Measurements from ENCODE around the gene PC. TPM values are rescaled to one million over a fixed set of nuclear protein-coding genes. Genes with fewer than 3 reads are reported as not detected.

PC gene
- polyA plus RNA-seq, 4 donors, result 15.3 to 56.0 (median 38.6) TPM

- DNase-seq (ENCODE audit: low read depth in 4 of 4, low spot score in 3 of 4), result no peak
These were observed 69.9 kb downstream of the PC start for GRCh38 chr11:66888282-66888681.

GRCh38 chr11:66887526-66887925 lies 70.7 kb downstream of the PC start:
- no peak for DNase-seq (ENCODE audit: low read depth in 4 of 4, low spot score in 3 of 4)

GRCh38 chr11:66886671-66887221 lies 71.4 kb downstream of the PC start:
- no peak for DNase-seq (ENCODE audit: low read depth in 4 of 4, low spot score in 3 of 4)

GRCh38 chr11:66885950-66886440 lies 72.2 kb downstream of the PC start:
- no peak for DNase-seq (ENCODE audit: low read depth in 4 of 4, low spot score in 3 of 4)

- no peak for DNase-seq (ENCODE audit: low read depth in 4 of 4, low spot score in 3 of 4)
These were observed 72.7 kb downstream of the PC start for GRCh38 chr11:66885469-66885868.

- no peak for DNase-seq (ENCODE audit: low read depth in 4 of 4, low spot score in 3 of 4)
These were observed 73.7 kb downstream of the PC start for GRCh38 chr11:66884443-66884842.

GRCh38 chr11:66883016-66883965 lies 74.9 kb downstream of the PC start:
- DNase-seq (ENCODE audit: low read depth in 4 of 4, low spot score in 3 of 4), result no peak

GRCh38 chr11:66882561-66883015 lies 75.6 kb downstream of the PC start:
- DNase-seq (ENCODE audit: low read depth in 4 of 4, low spot score in 3 of 4), result no peak

- DNase-seq (ENCODE audit: low read depth in 4 of 4, low spot score in 3 of 4), result no peak
These were observed 76.2 kb downstream of the PC start for GRCh38 chr11:66881927-66882452.

- DNase-seq (ENCODE audit: low read depth in 4 of 4, low spot score in 3 of 4), result no peak
These were observed 76.7 kb downstream of the PC start for GRCh38 chr11:66881451-66881835.

GRCh38 chr11:66880496-66881450 lies 77.4 kb downstream of the PC start:
- DNase-seq (ENCODE audit: low read depth in 4 of 4, low spot score in 3 of 4), result no peak

- DNase-seq (ENCODE audit: low read depth in 4 of 4, low spot score in 3 of 4), result no peak
These were observed 78.2 kb downstream of the PC start for GRCh38 chr11:66879999-66880398.

- DNase-seq (ENCODE audit: low read depth in 4 of 4, low spot score in 3 of 4), result no peak
These were observed 78.6 kb downstream of the PC start for GRCh38 chr11:66879583-66879982.

- no peak for DNase-seq (ENCODE audit: low read depth in 4 of 4, low spot score in 3 of 4)
These were observed 79.2 kb downstream of the PC start for GRCh38 chr11:66879000-66879399.

- DNase-seq (ENCODE audit: low read depth in 4 of 4, low spot score in 3 of 4), result no peak
These were observed 79.7 kb downstream of the PC start for GRCh38 chr11:66878474-66878873.

GRCh38 chr11:66877588-66878385 lies 80.4 kb downstream of the PC start:
- DNase-seq (ENCODE audit: low read depth in 4 of 4, low spot score in 3 of 4), result no peak

- DNase-seq (ENCODE audit: low read depth in 4 of 4, low spot score in 3 of 4), result no peak
These were observed 82.8 kb downstream of the PC start for GRCh38 chr11:66875378-66875777.

- no peak for DNase-seq (ENCODE audit: low read depth in 4 of 4, low spot score in 3 of 4)
These were observed 84.0 kb downstream of the PC start for GRCh38 chr11:66874232-66874631.

GRCh38 chr11:66871521-66871901 lies 86.7 kb downstream of the PC start:
- no peak for DNase-seq (ENCODE audit: low read depth in 4 of 4, low spot score in 3 of 4)

Measured in left renal pelvis (tissue), 4 donors.